IMR-90 (cell line): Measurements from ENCODE around the gene TENT5C. TPM values are rescaled to one million over a fixed set of nuclear protein-coding genes. Genes with fewer than 3 reads are reported as not detected.

Experiments used
- ATAC-seq: fragments of 200-7000 bp; cut with Tn5 transposase; 2 replicates; pipeline ENCODE4 v1.9.1; 2020; ENCODE audit warnings: low read depth, mild to moderate bottlenecking, moderate library complexity
- BruUV-seq: library from RNA; stranded (reverse); fragments of 400-500 nt; replicated peaks from 2 replicates; lab custom pipeline; 2021; lab: Mats Ljungman, UMichigan
- CTCF ChIA-PET: fragments of 300-600 bp; formaldehyde crosslinking; extraction: SDS; loops from one replicate; lab custom pipeline; 2021; ENCODE audit warnings: antibody characterized with exemption; lab: Yijun Ruan, JAX
- POLR2A ChIA-PET: fragments of 300-600 bp; sonication (Branson Sonifier 250); formaldehyde crosslinking; loops from one replicate; lab custom pipeline; 2022; ENCODE audit warnings: antibody characterized with exemption; ENCODE audit not compliant: unreplicated experiment; lab: Charles Lee
- DNase-seq: peaks from one replicate; pipeline ENCODE4 v3.0.0; 2013
- H2AFZ ChIP-seq: replicated peaks from 2 replicates; pipeline ENCODE3; 2013; ENCODE audit warnings: low read length, mild to moderate bottlenecking; ENCODE audit not compliant: poor library complexity
- H2AK5ac ChIP-seq: 2 replicates; pipeline ENCODE4 v1.6.1; 2013; ENCODE audit warnings: low read depth, low read length, inconsistent platforms
- H2AK9ac ChIP-seq: replicated peaks from 2 replicates; pipeline ENCODE3; 2013; ENCODE audit warnings: mild to moderate bottlenecking, low read depth, low read length, moderate library complexity; ENCODE audit not compliant: poor library complexity
- H2BK120ac ChIP-seq: 2 replicates; pipeline ENCODE4 v1.6.1; 2013; ENCODE audit warnings: low read depth, low read length, inconsistent platforms
- H2BK15ac ChIP-seq: 3 replicates; pipeline ENCODE4 v1.6.1; 2013; ENCODE audit warnings: low read depth, low read length, inconsistent platforms
- H2BK20ac ChIP-seq: 2 replicates; pipeline ENCODE4 v1.6.1; 2013; ENCODE audit warnings: low read depth, mild to moderate bottlenecking, inconsistent platforms, low read length, moderate library complexity
- H2BK5ac ChIP-seq: 2 replicates; pipeline ENCODE4 v1.6.1; 2013; ENCODE audit warnings: mild to moderate bottlenecking, low read depth, low read length, inconsistent platforms; ENCODE audit not compliant: poor library complexity, severe bottlenecking
- H3K14ac ChIP-seq: replicated peaks from 2 replicates; pipeline ENCODE4 v1.6.1; 2013; ENCODE audit warnings: low read depth, low read length, inconsistent platforms
- H3K18ac ChIP-seq: 2 replicates; pipeline ENCODE4 v1.6.1; 2013; ENCODE audit warnings: low read depth, low read length, control low read depth
- H3K23ac ChIP-seq: 2 replicates; pipeline ENCODE4 v1.6.1; 2013; ENCODE audit warnings: low read depth, low read length, inconsistent platforms
- H3K27ac ChIP-seq: 2 replicates; pipeline ENCODE4 v1.5.1; 2013; ENCODE audit warnings: mild to moderate bottlenecking, control low read depth, low read length; ENCODE audit not compliant: insufficient read depth
- H3K27me3 ChIP-seq: 2 replicates; pipeline ENCODE4 v1.6.1; 2013; ENCODE audit warnings: low read length; ENCODE audit not compliant: control insufficient read depth, insufficient read depth
- H3K36me3 ChIP-seq: 2 replicates; pipeline ENCODE4 v1.6.1; 2013; ENCODE audit warnings: low read length, mixed read lengths; ENCODE audit not compliant: control insufficient read depth, insufficient read depth
- H3K4ac ChIP-seq: 2 replicates; pipeline ENCODE4 v1.6.1; 2013; ENCODE audit warnings: low read depth, low read length, inconsistent platforms
- H3K4me1 ChIP-seq: 2 replicates; pipeline ENCODE4 v1.6.1; 2013; ENCODE audit warnings: low read length, mixed read lengths; ENCODE audit not compliant: control insufficient read depth, insufficient read depth
- H3K4me2 ChIP-seq: 2 replicates; pipeline ENCODE4 v1.6.1; 2013; ENCODE audit warnings: low read depth, mild to moderate bottlenecking, control low read depth, low read length, moderate library complexity
- H3K4me3 ChIP-seq: 2 replicates; pipeline ENCODE4 v1.5.1; 2013; ENCODE audit warnings: low read depth, mild to moderate bottlenecking, control low read depth, low read length, moderate library complexity; ENCODE audit not compliant: insufficient read depth
- H3K56ac ChIP-seq: 2 replicates; pipeline ENCODE4 v1.6.1; 2013; ENCODE audit warnings: low read length, inconsistent platforms; ENCODE audit not compliant: insufficient read depth; ENCODE audit errors: extremely low read depth
- H3K79me1 ChIP-seq, 2 experiments: 2 replicates each; pipeline ENCODE4 v1.6.1; 2013; ENCODE audit warnings: low read length in 2 of 2, inconsistent platforms in 1 of 2, low read depth in 1 of 2
- H3K9ac ChIP-seq: 2 replicates; pipeline ENCODE4 v1.6.1; 2013; ENCODE audit warnings: low read depth, low read length, control low read depth
- H3K9me1 ChIP-seq: 2 replicates; pipeline ENCODE4 v1.6.1; 2013; ENCODE audit warnings: low read length, inconsistent platforms; ENCODE audit not compliant: insufficient read depth
- H3K9me3 ChIP-seq: 2 replicates; pipeline ENCODE4 v1.6.1; 2013; ENCODE audit warnings: low read length; ENCODE audit not compliant: control insufficient read depth, insufficient read depth
- H4K20me1 ChIP-seq: 2 replicates; pipeline ENCODE4 v1.6.1; 2013; ENCODE audit warnings: low read length, inconsistent platforms; ENCODE audit not compliant: insufficient read depth
- H4K5ac ChIP-seq: 2 replicates; pipeline ENCODE4 v1.6.1; 2013; ENCODE audit warnings: mild to moderate bottlenecking, low read depth, low read length, control low read depth
- H4K8ac ChIP-seq, 2 experiments: 2 replicates each; pipeline ENCODE4 v1.6.1; 2013; ENCODE audit warnings: low read depth in 2 of 2, low read length in 2 of 2, control low read depth in 1 of 2, inconsistent platforms in 1 of 2
- H4K91ac ChIP-seq: 2 replicates; pipeline ENCODE4 v1.6.1; 2013; ENCODE audit warnings: low read depth, low read length, inconsistent platforms; ENCODE audit not compliant: insufficient read depth
- BHLHE40 ChIP-seq: fragments of 150-350 bp; IDR thresholded peaks from 2 replicates; pipeline ENCODE4 v1.6.1; 2016; ENCODE audit warnings: mild to moderate bottlenecking, low read depth, low read length
- CEBPB ChIP-seq: IDR thresholded peaks from 2 replicates; pipeline ENCODE4 v1.6.1; 2012; ENCODE audit warnings: low read depth, low read length, improper control_type of control experiment
- CHD1 ChIP-seq: IDR thresholded peaks from 2 replicates; pipeline ENCODE4 v1.6.1; 2012; ENCODE audit warnings: low read depth, low read length, improper control_type of control experiment
- FOS ChIP-seq: fragments of 150-350 bp; IDR thresholded peaks from 2 replicates; pipeline ENCODE4 v1.6.1; 2016; ENCODE audit warnings: low read depth, low read length
- MAFK ChIP-seq: IDR thresholded peaks from 2 replicates; pipeline ENCODE4 v1.6.1; 2012; ENCODE audit warnings: low read depth, low read length, improper control_type of control experiment
- MAZ ChIP-seq: IDR thresholded peaks from 2 replicates; pipeline ENCODE4 v1.6.1; 2012; ENCODE audit warnings: low read depth, mild to moderate bottlenecking, low read length, improper control_type of control experiment, moderate library complexity, borderline replicate concordance
- MXI1 ChIP-seq: IDR thresholded peaks from 2 replicates; pipeline ENCODE4 v1.6.1; 2012; ENCODE audit warnings: low read depth, mild to moderate bottlenecking, low read length, moderate library complexity, borderline replicate concordance
- RAD21 ChIP-seq: IDR thresholded peaks from 2 replicates; pipeline ENCODE4 v1.6.1; 2012; ENCODE audit warnings: low read length, improper control_type of control experiment
- RFX5 ChIP-seq: IDR thresholded peaks from 2 replicates; pipeline ENCODE4 v1.8.0; 2012; ENCODE audit warnings: low read depth, mild to moderate bottlenecking, low read length, moderate library complexity
- SMC3 ChIP-seq: fragments of 150-350 bp; IDR thresholded peaks from 2 replicates; pipeline ENCODE4 v1.6.1; 2016; ENCODE audit warnings: low read depth, mild to moderate bottlenecking, antibody characterized with exemption, low read length, moderate library complexity
- USF2 ChIP-seq: fragments of 150-350 bp; IDR thresholded peaks from 2 replicates; pipeline ENCODE4 v1.6.1; 2017; ENCODE audit warnings: mild to moderate bottlenecking, antibody characterized with exemption, low read length, low read depth
- WGBS, 2 experiments: methylation state at CpG; one replicate each; pipeline versions ENCODE4 v1.1.5 to v1.1.7; 2013; ENCODE audit warnings: missing lambda C conversion rate in 2 of 2; ENCODE audit not compliant: insufficient read length in 1 of 2; ENCODE audit errors: extremely low coverage in 2 of 2; 5-methylcytosine and 5-hydroxymethylcytosine counted together
- dilution Hi-C: fragments of 300-500 bp; cut with HindIII; formaldehyde crosslinking; loops from one replicate; pipeline ENCODE4 v1.14.3; 2018; ENCODE audit warnings: low sequenced_read_pairs; ENCODE audit not compliant: unreplicated experiment
- in situ Hi-C: fragments of 300-500 bp; cut with MboI; formaldehyde crosslinking; loops from 3 replicates; pipeline ENCODE4 v1.14.3; 2019; ENCODE audit warnings: low sequenced_read_pairs, inconsistent platforms, mixed read lengths
- intact Hi-C: fragments of 100-400 bp; cut with micrococcal nuclease; formaldehyde crosslinking; loops from 2 replicates; pipeline ENCODE4 v1.10.0; 2022
- polyA plus RNA-seq, 3 experiments: library from polyadenylated mRNA; depleted of rRNA; stranded (reverse); fragments of >200 nt; gene quantifications; 2 replicates each; pipeline ENCODE4 v1.2.3, GENCODE V29; 2012; ENCODE audit warnings: low replicate concordance in 1 of 3
- total RNA-seq: library from RNA; depleted of rRNA; stranded (reverse); fragments of >200 nt; gene quantifications from 2 replicates; pipeline ENCODE4 v1.2.3, GENCODE V29; 2012
- TF ChIP-seq, protein P1 (sequence below): fragments of 150-350 bp; IDR thresholded peaks from 2 replicates; pipeline ENCODE4 v1.6.1; 2016; ENCODE audit warnings: low read depth, mild to moderate bottlenecking, low read length, moderate library complexity, borderline replicate concordance

Gene TENT5C
- total and polyA plus RNA-seq, 2 of the 4 experiments (the other 2 are of a cell fraction) = 1.5 to 4.1 TPM

DNA sequence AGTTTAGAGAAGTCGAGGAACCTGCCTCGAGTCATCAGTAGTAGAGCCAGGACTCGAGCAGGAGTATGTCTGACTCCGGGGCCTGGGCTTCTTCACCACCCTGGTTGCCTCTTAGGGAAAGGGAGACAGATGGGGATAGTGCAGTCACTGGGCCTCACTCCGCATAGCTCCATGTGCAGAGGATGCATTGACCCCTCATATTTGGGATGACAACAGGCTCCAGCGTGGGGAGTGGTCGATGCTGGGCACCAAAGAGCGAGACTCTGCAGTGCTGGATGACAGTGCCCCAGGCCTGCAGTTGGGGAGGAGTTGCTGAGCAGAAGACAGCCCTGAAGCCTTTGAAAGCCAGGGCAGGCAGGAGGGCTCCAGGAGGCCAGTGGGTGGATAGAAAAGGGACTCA lies 20.8 kb upstream of the TENT5C start:
- H4K91ac ChIP-seq = no peak overlapping the region
- POLR2A ChIA-PET = no interaction called here
- in situ Hi-C loops = no loop called here

More for the DNA sequence above, 20.8 kb upstream of the TENT5C start:
- H3K9ac ChIP-seq = no peak overlapping the region
- H2BK15ac ChIP-seq = no peak overlapping the region
- no peak overlapping the region for H3K4ac ChIP-seq
- DNase-seq (no peak), ATAC-seq (no peak)
- no peak overlapping the region for H4K8ac ChIP-seq
- dilution Hi-C loops = no loop called here
- no peak overlapping the region for H2BK120ac ChIP-seq
- CTCF ChIA-PET = no interaction called here
- WGBS, 2 experiments = 84% methylated on average over 2 of the region's 8 CpGs; no CpG with 5 or more reads in 1 of the 2 experiments
- H2AK9ac ChIP-seq = no peak overlapping the region
- no peaks in the 10 kb centered on the region for H3K79me1 ChIP-seq
- H3K4me2 ChIP-seq = no peak overlapping the region
- H4K20me1 ChIP-seq = no peaks in the 10 kb centered on the region
- H3K4me3 ChIP-seq = no peak overlapping the region
- H2AFZ ChIP-seq = no peak overlapping the region
- intact Hi-C loops = no loop called here
- TF ChIP-seq MXI1 (no peak), CHD1 (no peak), CEBPB (no peak), MAFK (no peak), RFX5 (no peak), SMC3 (no peak), USF2 (no peak), RAD21 (no peak), FOS (no peak), MAZ (no peak), BHLHE40 (no peak)
- TF ChIP-seq, protein P1, sequence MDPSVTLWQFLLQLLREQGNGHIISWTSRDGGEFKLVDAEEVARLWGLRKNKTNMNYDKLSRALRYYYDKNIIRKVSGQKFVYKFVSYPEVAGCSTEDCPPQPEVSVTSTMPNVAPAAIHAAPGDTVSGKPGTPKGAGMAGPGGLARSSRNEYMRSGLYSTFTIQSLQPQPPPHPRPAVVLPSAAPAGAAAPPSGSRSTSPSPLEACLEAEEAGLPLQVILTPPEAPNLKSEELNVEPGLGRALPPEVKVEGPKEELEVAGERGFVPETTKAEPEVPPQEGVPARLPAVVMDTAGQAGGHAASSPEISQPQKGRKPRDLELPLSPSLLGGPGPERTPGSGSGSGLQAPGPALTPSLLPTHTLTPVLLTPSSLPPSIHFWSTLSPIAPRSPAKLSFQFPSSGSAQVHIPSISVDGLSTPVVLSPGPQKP = no peak
- H3K18ac ChIP-seq = no peak overlapping the region
- H3K36me3 ChIP-seq = no peaks in the 10 kb centered on the region
- H3K23ac ChIP-seq = no peak overlapping the region
- H4K5ac ChIP-seq = no peak overlapping the region
- no peaks in the 10 kb centered on the region for H3K4me1 ChIP-seq
- H3K27me3 ChIP-seq = peaks cover 7% of the 10 kb centered on the region
- no peaks in the 10 kb centered on the region for H3K9me1 ChIP-seq
- no peaks in the 10 kb centered on the region for H3K9me3 ChIP-seq
- no peak overlapping the region for H2BK5ac ChIP-seq
- no peak overlapping the region for H3K27ac ChIP-seq
- no peak overlapping the region for H2BK20ac ChIP-seq
- H2AK5ac ChIP-seq = no peak overlapping the region
- no peak overlapping the region for H3K14ac ChIP-seq
- no peak overlapping the region for H3K56ac ChIP-seq
- BruUV-seq = no TSS peak
